ENCODE results near the gene SIK2.
A peak's percentile ranks its signal among the peaks of the same experiment; 100 is the strongest.

The SIK2 gene

GRCh38 chr11:111734101-111734953 is 132.1 kb downstream of the SIK2 start:
- FAIRE-seq: no peak

DNA sequence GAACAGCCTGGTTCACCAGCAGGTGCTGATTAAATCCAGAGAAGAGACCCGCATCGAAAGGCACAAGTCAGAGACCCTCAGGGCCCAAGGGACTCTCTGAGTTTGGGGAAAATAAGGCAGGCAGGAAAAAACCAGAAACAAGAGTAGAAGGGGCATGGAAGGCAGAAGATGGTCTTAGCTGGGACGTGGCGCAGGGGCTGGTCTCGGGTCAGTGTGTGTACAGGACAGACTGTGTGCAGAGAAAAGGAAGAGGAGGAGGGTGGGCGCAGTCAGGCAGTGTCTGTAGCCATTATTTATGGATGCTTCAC is 132.7 kb downstream of the SIK2 start:
- no peak for FAIRE-seq

- peak; percentile 98 for FAIRE-seq
Observed at GRCh38 chr11:111735262-111736116, 133.2 kb downstream of the SIK2 start.

GRCh38 chr11:111736181-111736590 is 133.9 kb downstream of the SIK2 start:
- no peak for FAIRE-seq

DNA sequence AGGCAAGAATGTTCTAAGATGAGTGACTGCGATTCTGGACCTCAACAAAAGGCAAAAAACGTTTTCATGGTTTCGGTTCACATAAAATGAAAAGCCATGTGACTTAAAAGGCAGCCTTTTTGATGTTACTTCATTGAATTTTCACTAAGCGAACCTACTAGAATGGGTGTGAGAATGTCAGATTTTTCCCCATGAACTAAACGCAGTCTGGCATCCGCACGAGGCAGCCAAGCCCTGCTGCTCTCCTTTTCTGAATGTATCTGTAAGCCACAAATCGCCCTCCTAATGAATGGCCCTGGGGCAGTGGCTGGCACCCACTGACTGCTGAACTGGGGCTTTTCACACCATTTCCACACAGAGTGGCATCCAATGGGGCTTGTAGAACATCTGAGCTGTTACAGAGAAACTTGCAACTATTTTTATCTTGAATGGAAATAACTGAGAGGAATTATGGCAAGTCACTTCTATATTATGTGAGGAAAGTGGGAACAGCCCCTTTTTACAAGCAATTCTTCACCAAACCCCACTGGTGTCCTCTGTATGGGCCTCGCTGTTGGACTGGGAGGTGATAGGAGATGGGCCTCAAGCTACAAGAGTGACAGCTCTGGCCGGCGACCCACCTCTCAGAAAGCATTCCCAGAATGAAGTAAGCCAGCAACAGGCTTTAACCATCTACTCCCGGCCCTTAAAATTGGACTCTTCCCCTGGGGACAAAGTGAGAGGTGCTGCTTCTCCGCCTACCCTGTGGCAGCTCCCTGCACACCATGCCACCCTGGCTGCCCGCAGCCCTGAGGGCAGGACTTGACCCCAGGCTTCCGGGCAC is 134.6 kb downstream of the SIK2 start:
- FAIRE-seq: no peak

GRCh38 chr11:111737444-111738210 is 135.4 kb downstream of the SIK2 start:
- no peak for FAIRE-seq

DNA sequence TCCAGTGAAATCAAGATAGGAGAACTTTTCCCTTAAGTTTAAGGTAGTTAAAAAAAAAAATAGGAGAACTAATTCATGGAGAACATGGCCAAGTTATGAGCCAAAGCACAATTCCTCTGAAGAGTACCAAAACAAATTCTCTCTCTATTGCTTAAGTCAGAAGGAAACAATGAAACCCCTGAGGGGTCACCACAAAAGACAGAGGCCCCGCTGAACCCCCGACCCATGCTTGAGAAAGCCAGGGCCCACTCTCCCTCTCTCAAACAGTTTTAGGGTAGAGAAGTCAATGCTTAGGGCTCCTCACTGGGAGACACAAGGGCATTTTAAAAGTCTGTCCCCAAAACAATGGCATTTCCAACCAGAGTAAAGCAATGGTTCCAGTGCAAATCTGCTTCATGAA is 137.1 kb downstream of the SIK2 start:
- FAIRE-seq: no peak

DNA sequence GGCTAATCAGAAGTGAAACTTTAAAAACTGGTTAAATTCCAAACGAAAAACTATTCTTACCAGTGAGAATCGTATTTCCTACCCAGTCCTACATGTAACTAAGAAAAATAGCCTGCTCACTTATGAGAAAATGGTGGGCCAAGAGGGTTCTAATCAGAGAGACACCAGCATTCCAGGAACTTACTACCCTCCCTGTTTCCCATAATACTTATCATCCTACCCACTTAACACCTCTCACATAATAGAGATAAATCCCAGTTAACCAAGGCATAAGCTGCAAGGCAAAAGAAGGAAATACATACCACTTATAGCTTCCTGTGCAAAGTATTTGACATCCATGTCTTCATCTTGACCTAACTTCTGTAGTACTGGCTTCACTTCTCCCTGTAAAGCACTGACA is 139.5 kb downstream of the SIK2 start:
- no peak for FAIRE-seq

DNA sequence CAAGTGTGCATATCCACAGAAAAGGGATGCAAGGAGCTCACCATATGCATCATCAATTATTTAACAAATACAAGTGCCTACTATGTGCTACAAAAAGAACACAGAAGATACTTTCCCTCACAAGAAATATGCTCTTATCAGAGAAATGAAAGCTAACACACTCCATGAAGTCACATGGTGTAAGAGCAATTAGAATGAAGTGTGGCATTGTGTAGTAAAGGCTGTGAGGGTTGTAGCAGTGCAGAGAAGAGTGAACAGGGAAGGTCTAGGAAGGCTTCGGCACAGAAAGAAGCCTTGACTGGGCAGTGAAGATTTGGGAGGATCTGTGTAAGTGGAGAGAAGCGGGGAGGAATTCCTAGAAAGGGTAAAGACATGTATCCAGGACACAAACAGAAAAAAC is 141.5 kb downstream of the SIK2 start:
- no peak for FAIRE-seq

GRCh38 chr11:111745719-111746504 is 143.7 kb downstream of the SIK2 start:
- peak; percentile 21 for FAIRE-seq

DNA sequence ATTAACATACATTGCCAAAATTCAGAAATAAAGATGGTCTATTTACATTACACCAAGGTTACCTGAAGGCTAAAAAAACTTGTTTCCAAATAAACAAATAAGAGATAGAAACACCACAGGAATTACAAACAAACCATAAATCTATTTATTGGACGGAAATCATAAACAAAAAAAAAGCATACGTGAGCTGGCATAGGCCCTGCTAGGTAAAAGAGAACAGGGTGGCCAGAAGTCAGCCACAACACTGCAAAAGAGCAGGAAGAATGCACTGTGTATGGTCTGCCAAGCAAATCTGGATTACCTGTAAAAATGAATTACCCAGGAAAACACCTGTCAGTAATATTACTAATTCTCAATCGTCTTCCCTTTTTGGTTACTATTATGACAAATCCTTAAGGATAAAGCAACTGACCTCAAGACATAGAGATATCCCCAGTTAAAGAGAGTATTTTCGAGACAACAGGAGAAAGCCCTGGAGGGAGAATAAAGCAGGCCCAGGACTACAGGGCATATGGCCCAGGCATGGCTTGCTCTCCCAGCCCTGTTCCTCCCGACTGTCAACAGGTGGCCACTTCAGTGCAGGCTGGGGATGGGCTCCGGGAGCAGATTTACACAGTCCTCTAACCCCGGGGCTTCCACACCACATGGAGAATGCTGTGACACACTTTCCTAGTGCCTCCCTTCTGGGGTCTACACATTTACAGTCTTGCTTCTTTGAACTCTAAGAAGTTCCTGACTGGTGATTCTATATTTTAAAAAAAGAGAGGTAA is 146.0 kb downstream of the SIK2 start:
- no peak for FAIRE-seq

- no peak for FAIRE-seq
Observed at GRCh38 chr11:111749646-111750045, 147.4 kb downstream of the SIK2 start.

GRCh38 chr11:111756097-111756496 is 153.8 kb downstream of the SIK2 start:
- FAIRE-seq: peak; percentile 19

GRCh38 chr11:111759376-111759775 is 157.1 kb downstream of the SIK2 start:
- FAIRE-seq: no peak

- no peak for FAIRE-seq
Observed at GRCh38 chr11:111759778-111760407, 157.6 kb downstream of the SIK2 start.

GRCh38 chr11:111761036-111761435 is 158.8 kb downstream of the SIK2 start:
- FAIRE-seq: no peak

DNA sequence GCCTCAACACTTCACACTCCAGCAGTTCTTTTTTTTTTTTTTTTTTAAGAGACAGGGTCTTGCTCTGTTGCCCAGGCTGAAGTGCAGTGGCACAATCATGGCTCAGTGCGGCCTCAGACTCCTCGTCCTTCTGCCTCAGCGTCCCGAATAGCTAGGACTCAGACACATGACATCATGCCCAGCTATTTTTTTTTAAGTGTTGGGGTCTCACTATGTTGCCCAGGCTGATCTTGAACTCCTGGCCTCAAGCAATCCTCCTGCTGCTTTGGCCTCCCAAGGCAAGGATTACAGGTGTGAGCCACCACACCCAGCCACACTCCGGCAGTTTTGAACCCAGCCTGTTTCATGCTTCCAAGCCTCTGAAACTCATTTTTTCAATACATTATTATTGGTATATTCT is 160.3 kb downstream of the SIK2 start:
- FAIRE-seq: no peak

- no peak for FAIRE-seq
Observed at GRCh38 chr11:111762981-111763643, 160.9 kb downstream of the SIK2 start.

DNA sequence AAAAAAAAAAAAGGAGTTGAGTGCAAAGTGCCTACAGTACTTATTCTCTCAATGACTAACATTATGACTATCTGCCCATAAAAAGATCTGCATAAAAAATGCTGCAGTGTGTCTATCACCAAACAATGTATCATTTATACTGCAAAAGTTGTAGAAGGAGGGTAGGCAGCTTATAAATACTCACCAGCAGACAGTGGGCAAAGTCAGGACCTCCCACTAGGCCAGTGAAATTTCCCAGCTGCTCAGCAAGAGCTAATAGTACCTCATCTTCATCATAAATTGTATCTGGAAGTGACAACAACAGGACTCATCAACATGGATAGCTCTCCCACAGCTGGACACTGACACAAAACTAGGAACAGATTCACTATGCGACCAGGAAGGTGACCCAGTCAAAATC is 162.4 kb downstream of the SIK2 start:
- FAIRE-seq: no peak

Measured in G401.6 (cell line).